ENCODE data around the gene RAD51C. TPM values are rescaled to one million over a fixed set of nuclear protein-coding genes. Genes with fewer than 3 reads are reported as not detected.

RAD51C gene
- polyA plus RNA-seq, 1 of the 3 experiments (the other 2 are of a cell fraction) = 36.1 TPM

DNA sequence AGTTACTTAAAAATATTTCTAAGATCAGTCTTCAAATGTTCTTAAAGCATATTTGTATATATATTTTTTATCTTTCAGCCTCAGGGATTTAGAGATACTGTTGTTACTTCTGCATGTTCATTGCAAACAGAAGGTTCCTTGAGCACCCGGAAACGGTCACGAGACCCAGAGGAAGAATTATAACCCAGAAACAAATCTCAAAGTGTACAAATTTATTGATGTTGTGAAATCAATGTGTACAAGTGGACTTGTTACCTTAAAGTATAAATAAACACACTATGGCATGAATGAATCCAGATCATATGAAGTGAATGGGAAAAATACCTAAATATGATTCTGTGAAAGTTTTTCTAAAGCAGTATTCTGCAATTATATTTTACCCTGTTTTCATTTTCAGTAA is 41.6 kb downstream of the RAD51C start (continued):
- TF ChIP-seq, protein P1, sequence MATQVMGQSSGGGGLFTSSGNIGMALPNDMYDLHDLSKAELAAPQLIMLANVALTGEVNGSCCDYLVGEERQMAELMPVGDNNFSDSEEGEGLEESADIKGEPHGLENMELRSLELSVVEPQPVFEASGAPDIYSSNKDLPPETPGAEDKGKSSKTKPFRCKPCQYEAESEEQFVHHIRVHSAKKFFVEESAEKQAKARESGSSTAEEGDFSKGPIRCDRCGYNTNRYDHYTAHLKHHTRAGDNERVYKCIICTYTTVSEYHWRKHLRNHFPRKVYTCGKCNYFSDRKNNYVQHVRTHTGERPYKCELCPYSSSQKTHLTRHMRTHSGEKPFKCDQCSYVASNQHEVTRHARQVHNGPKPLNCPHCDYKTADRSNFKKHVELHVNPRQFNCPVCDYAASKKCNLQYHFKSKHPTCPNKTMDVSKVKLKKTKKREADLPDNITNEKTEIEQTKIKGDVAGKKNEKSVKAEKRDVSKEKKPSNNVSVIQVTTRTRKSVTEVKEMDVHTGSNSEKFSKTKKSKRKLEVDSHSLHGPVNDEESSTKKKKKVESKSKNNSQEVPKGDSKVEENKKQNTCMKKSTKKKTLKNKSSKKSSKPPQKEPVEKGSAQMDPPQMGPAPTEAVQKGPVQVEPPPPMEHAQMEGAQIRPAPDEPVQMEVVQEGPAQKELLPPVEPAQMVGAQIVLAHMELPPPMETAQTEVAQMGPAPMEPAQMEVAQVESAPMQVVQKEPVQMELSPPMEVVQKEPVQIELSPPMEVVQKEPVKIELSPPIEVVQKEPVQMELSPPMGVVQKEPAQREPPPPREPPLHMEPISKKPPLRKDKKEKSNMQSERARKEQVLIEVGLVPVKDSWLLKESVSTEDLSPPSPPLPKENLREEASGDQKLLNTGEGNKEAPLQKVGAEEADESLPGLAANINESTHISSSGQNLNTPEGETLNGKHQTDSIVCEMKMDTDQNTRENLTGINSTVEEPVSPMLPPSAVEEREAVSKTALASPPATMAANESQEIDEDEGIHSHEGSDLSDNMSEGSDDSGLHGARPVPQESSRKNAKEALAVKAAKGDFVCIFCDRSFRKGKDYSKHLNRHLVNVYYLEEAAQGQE (IDR thresholded peaks at IDR 0.05; ENCODE audit: low read depth, low read length) = no peak
- TF ChIP-seq EZH2phosphoT487 (IDR thresholded peaks at IDR 0.05; ENCODE audit: borderline replicate concordance, low read depth) (no peak), JUND (IDR thresholded peaks at IDR 0.05) (no peak), SMC3 (IDR thresholded peaks at IDR 0.05; ENCODE audit: low read depth, low read length) (no peak)

DNA sequence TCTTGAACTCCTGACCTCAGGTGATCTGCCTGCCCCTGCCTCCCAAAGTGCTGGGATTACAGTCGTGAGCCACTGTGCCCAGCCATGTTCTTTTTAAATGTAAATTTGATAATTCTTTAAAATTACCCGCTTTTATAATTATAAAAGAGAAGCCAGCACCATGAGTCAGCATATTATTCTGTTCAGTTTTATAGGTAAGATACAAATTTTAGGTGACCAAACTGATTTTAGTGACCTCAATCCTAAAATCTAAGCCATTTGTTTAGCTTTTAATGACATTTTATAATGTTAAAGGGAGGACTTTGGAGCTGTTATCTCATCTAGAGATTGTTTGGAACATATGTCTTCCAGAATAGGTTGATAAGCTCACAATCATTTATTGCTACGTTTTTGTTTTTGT is 42.4 kb downstream of the RAD51C start:
- Histone ChIP-seq H3K27me3 (ENCODE audit: insufficient read depth) (no peaks in the 10 kb centered on the region), H3K4me3 (ENCODE audit: low read depth in 2 of 2, low read length in 1 of 2) (no peak overlapping the region), H3K79me2 (ENCODE audit: insufficient read depth) (no peaks in the 10 kb centered on the region), H3K27ac (ENCODE audit: low read depth in 2 of 2, low read length in 1 of 2) (no peak overlapping the region), H3K4me2 (no peak overlapping the region), H3K9me3 (no peaks in the 10 kb centered on the region), H4K20me1 (ENCODE audit: insufficient read depth) (no peaks in the 10 kb centered on the region), H3K4me1 (ENCODE audit: control insufficient read depth in 1 of 2, insufficient read depth in 2 of 2, low read depth in 1 of 2, low read length in 1 of 2) (no peaks in the 10 kb centered on the region), H3K36me3 (replicated peaks in 1 of 2; ENCODE audit: control insufficient read depth in 1 of 2, insufficient read depth in 2 of 2, low read length in 1 of 2) (no peaks in the 10 kb centered on the region), H3K9ac (no peak overlapping the region), H3K9me2 (no peaks in the 10 kb centered on the region), H3F3A (replicated peaks; ENCODE audit: insufficient read depth) (peaks cover 3% of the 10 kb centered on the region), H2AFZ (ENCODE audit: low read depth) (no peak overlapping the region)
- 73% methylated on average over 3 of the region's 3 CpGs for WGBS (ENCODE audit: low lambda C conversion rate)
- DNase-seq = no peak
- CTCF ChIA-PET = interaction anchor here (0.7 to 2.6 kb wide), 4 partner anchors 11 to 270 kb away, joined by 3 to 11 read pairs (median 4); no protein-coding TSS in a partner anchor
- POLR2A ChIA-PET = no interaction called here
- no peak for TF ChIP-seq EZH2phosphoT487 (IDR thresholded peaks at IDR 0.05; ENCODE audit: borderline replicate concordance, low read depth)
- TF ChIP-seq, protein P2, sequence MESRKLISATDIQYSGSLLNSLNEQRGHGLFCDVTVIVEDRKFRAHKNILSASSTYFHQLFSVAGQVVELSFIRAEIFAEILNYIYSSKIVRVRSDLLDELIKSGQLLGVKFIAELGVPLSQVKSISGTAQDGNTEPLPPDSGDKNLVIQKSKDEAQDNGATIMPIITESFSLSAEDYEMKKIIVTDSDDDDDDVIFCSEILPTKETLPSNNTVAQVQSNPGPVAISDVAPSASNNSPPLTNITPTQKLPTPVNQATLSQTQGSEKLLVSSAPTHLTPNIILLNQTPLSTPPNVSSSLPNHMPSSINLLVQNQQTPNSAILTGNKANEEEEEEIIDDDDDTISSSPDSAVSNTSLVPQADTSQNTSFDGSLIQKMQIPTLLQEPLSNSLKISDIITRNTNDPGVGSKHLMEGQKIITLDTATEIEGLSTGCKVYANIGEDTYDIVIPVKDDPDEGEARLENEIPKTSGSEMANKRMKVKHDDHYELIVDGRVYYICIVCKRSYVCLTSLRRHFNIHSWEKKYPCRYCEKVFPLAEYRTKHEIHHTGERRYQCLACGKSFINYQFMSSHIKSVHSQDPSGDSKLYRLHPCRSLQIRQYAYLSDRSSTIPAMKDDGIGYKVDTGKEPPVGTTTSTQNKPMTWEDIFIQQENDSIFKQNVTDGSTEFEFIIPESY (IDR thresholded peaks at IDR 0.05; ENCODE audit: borderline replicate concordance, low read depth) = no peak
- no peak for TF ChIP-seq ELF1 (IDR thresholded peaks at IDR 0.05)
- no peak for TF ChIP-seq FOSL2 (IDR thresholded peaks at IDR 0.05; ENCODE audit: borderline replicate concordance, low read depth)
- no peak for TF ChIP-seq RFX5 (IDR thresholded peaks at IDR 0.05; ENCODE audit: low read length)
- TF ChIP-seq NRF1 (IDR thresholded peaks at IDR 0.05; ENCODE audit: low read depth, low read length) = no peak

DNA sequence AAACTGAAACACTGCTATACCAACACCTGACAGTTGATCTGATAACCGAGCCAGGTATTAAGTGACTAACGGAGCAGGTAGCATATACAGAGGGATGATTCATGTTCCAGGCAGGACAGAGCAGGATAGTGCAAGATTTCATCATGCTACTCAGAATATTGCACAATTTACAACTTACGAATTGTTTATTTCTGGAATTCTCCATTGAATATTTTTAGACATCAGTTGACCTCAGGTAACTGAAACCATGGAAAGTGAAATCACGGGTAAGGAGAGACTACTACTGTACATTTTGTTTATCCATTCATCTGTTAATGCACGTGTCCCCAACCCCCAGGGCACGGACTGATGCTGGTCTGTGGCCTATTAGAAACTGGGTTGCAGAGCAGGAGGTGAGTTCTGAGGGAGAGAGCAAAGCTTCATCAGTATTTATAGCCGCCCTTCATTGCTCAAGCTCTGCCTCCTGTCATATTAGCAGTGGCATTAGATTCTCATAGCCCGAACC is 48.8 kb downstream of the RAD51C start:
- Histone ChIP-seq H3K4me2 (no peak overlapping the region), H3K4me3 (ENCODE audit: low read depth in 2 of 2, low read length in 1 of 2) (no peak overlapping the region), H3K4me1 (ENCODE audit: control insufficient read depth in 1 of 2, insufficient read depth in 2 of 2, low read depth in 1 of 2, low read length in 1 of 2) (no peaks in the 10 kb centered on the region), H3K9ac (no peak overlapping the region), H3K79me2 (ENCODE audit: insufficient read depth) (no peaks in the 10 kb centered on the region), H4K20me1 (ENCODE audit: insufficient read depth) (no peaks in the 10 kb centered on the region), H3F3A (replicated peaks; ENCODE audit: insufficient read depth) (no peaks in the 10 kb centered on the region), H3K27me3 (ENCODE audit: insufficient read depth) (no peaks in the 10 kb centered on the region), H2AFZ (ENCODE audit: low read depth) (no peak overlapping the region), H3K27ac (ENCODE audit: low read depth in 2 of 2, low read length in 1 of 2) (no peak overlapping the region), H3K36me3 (replicated peaks in 1 of 2; ENCODE audit: control insufficient read depth in 1 of 2, insufficient read depth in 2 of 2, low read length in 1 of 2) (no peaks in the 10 kb centered on the region), H3K9me3 (no peaks in the 10 kb centered on the region), H3K9me2 (no peaks in the 10 kb centered on the region)
- DNase-seq = no peak
- TF ChIP-seq, protein P2 (IDR thresholded peaks at IDR 0.05; ENCODE audit: borderline replicate concordance, low read depth) = no peak
- TF ChIP-seq MEF2A (IDR thresholded peaks at IDR 0.05; ENCODE audit: borderline replicate concordance, low read depth) (peak; percentile 22; the same call in 1 of the 2 replicates), POLR2AphosphoS5 (IDR thresholded peaks at IDR 0.05; ENCODE audit: low read depth, low read length) (no peak), CHD2 (IDR thresholded peaks at IDR 0.05; ENCODE audit: low read length, partially characterized antibody) (no peak)
- TF ChIP-seq, protein P3, sequence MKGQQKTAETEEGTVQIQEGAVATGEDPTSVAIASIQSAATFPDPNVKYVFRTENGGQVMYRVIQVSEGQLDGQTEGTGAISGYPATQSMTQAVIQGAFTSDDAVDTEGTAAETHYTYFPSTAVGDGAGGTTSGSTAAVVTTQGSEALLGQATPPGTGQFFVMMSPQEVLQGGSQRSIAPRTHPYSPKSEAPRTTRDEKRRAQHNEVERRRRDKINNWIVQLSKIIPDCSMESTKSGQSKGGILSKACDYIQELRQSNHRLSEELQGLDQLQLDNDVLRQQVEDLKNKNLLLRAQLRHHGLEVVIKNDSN (IDR thresholded peaks at IDR 0.05; ENCODE audit: borderline replicate concordance, low read depth) = no peak
- 74% methylated on average over 8 of the region's 8 CpGs for WGBS (ENCODE audit: low lambda C conversion rate)
- ChIA-PET CTCF (interaction anchor here (1.7 kb wide), 1 partner anchor 30 kb away, joined by 7 read pairs; no protein-coding TSS in a partner anchor), POLR2A (interaction anchor here (0.5 kb wide), 1 partner anchor 43 kb away, joined by 3 read pairs; no protein-coding TSS in a partner anchor)
